Fibroblast of mammary gland (primary cell): ENCODE results near the gene PPP2R2C.

Experiments
- DNase-seq: peaks from one replicate; pipeline ENCODE4 v3.0.0-alpha.2; 2010; ENCODE audit warnings: low read depth
- H3K4me3 ChIP-seq: 2 replicates; pipeline ENCODE4 v1.5.1; 2011; ENCODE audit warnings: low read depth, mild to moderate bottlenecking, low read length, moderate library complexity; ENCODE audit not compliant: control insufficient read depth
- TF ChIP-seq, protein P1 (sequence below): conservative IDR thresholded peaks from 2 replicates; pipeline ENCODE4 v1.5.1; 2011; ENCODE audit warnings: low read depth, low read length, inconsistent platforms; ENCODE audit not compliant: control insufficient read depth, insufficient read depth

Gene PPP2R2C

DNA sequence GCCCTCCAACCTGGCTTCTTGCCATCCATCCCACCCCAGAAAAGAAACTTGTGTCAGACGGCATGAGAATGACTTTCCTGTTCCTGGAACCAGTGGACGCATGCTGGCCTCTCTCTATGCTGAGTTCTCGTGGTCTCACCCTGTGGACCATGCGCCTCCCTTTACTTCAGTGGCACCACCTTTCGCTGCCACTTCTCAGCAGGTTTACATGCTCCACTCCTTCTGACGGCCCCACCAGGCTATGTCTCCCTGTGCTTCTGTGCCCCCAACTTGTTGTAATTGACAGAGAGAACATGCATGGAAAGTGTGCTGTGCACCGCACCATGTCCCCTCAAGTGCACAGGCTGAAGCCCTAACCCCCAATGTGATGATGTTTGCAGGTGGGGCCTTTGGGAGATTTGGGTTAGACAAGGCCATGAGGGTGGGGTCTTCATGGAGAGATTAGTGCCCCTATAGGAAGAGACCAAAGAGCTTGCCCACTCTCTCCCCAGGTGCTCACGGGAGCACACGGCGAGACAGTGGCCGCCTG is 3.1 kb upstream of the PPP2R2C start:
- no peak overlapping the region for H3K4me3 ChIP-seq
- no peak for DNase-seq
- TF ChIP-seq, protein P1, sequence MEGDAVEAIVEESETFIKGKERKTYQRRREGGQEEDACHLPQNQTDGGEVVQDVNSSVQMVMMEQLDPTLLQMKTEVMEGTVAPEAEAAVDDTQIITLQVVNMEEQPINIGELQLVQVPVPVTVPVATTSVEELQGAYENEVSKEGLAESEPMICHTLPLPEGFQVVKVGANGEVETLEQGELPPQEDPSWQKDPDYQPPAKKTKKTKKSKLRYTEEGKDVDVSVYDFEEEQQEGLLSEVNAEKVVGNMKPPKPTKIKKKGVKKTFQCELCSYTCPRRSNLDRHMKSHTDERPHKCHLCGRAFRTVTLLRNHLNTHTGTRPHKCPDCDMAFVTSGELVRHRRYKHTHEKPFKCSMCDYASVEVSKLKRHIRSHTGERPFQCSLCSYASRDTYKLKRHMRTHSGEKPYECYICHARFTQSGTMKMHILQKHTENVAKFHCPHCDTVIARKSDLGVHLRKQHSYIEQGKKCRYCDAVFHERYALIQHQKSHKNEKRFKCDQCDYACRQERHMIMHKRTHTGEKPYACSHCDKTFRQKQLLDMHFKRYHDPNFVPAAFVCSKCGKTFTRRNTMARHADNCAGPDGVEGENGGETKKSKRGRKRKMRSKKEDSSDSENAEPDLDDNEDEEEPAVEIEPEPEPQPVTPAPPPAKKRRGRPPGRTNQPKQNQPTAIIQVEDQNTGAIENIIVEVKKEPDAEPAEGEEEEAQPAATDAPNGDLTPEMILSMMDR: no peak

DNA sequence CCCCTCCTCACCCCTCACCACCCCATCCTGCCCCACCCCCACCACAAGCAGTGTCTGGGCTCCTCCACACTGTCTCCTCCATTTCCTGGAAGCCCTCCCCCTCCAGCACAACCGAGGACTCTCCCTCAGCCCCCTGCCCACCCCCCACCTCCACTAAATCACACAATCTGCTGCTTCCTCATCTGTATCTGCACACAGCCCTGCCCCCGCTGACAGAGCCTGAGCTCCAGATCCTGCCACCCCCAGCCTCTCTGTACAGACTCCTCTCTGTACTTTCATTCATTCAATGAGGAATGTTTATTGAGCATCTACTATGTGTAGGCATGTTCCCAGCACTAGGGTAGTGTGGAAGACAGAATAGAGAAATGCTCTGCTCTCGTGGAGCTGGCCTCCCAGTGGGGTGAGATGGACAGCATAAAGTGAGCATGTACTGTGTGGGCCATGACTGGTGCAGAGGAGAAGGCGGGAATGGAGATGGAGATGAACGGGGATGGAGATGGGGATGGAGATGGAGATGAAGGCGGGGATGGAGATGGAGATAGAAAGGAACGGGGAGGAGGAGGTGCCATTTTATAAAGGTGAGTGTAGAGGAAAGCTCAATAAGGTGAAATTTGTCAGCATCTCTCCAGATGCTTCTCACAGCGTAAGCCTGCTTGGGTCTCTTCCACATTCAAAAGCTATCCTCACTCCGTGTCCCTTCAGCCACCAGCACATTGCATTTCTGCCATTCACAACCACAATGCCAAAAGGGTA is 2.5 kb upstream of the PPP2R2C start:
- no peak for DNase-seq
- TF ChIP-seq, protein P1: no peak
- H3K4me3 ChIP-seq: no peak overlapping the region

DNA sequence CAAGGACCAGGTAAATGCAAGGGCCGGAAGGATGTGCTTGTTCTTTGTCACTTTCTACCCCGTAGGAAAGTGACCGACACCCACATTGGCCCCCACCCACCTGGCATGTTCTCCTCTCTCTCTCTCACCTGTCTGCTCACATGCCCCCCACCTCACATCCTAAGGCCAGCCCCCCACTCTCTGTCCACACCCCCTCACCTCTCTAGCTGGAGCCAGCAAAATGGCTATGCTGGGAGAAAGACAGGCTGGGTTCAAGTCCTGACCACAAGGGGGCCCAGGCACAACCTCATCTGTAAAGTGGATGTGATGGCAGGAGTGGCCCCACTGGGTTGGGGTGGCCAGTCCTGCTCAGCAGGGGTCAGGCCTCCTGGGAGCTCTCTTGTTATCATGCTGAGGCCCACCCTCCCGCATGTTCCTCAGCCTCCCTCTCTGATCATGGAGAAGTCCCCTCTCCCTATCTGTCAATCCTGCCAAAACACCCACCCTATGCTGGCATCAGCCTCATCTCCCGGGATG is 1.7 kb upstream of the PPP2R2C start:
- TF ChIP-seq, protein P1: peak; percentile 30
- no peak for DNase-seq

DNA sequence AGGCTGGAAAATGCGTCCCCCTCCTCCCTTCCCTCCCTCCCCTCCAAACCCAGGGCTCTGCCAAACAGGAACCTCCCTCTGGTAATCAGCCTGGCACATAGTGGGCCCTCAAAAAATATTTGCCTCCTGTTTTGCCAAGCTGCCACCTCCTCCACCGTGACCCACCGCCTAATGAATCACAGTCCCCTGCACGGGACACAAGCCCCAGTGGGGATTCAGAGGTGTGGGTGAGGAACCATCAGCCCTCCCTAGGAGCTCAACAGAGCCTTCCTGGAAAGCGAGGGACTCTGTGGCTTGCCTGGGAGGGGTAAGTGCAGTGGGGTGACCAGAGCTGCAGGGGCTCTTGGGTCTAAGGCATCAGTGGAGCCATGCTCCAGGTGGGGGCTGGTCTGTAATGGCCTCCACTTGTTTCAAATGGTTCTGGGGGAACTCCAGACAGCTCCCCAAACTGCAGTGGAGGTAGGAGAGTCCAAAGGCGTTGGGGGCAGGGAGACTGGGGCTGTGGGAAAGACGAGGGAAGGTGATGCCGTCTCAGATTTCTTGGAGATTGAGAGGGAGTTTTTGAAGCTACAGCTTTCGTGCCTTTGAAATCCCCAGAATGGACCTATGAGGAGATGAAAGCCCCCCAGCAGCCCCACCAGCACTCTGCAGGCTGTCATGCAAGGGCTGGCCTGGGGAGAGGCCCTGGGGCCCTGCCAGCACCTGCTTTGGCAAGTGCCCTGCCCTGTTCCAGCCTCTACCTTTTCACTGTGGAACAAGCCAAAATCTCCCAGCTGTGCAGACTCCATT is 1.0 kb upstream of the PPP2R2C start:
- no peak for DNase-seq
- TF ChIP-seq, protein P1: no peak
- no peak overlapping the region for H3K4me3 ChIP-seq

More for the DNA sequence above, 1.7 kb upstream of the PPP2R2C start:
- no peak overlapping the region for H3K4me3 ChIP-seq

DNA sequence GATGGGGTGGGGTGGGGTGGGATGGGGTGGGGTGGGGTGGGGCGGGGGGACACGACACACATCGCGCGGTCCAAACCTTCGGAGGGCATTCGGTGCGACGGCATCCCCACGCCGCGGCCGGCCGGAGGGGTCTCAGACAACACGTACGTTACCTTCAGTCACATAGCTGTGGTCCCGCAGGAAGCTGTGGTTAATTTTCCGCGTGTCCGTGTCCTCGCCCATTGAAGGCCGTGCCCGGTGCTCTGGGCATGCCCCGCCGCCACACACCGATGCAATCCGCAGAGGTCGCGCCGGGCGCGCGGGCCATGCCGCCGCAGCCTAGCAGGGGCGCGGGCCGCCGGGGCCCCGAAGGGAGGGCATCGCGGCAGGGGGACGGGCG is 417 bp downstream of the PPP2R2C start:
- no peak overlapping the region for H3K4me3 ChIP-seq
- DNase-seq: no peak
- TF ChIP-seq, protein P1: no peak

DNA sequence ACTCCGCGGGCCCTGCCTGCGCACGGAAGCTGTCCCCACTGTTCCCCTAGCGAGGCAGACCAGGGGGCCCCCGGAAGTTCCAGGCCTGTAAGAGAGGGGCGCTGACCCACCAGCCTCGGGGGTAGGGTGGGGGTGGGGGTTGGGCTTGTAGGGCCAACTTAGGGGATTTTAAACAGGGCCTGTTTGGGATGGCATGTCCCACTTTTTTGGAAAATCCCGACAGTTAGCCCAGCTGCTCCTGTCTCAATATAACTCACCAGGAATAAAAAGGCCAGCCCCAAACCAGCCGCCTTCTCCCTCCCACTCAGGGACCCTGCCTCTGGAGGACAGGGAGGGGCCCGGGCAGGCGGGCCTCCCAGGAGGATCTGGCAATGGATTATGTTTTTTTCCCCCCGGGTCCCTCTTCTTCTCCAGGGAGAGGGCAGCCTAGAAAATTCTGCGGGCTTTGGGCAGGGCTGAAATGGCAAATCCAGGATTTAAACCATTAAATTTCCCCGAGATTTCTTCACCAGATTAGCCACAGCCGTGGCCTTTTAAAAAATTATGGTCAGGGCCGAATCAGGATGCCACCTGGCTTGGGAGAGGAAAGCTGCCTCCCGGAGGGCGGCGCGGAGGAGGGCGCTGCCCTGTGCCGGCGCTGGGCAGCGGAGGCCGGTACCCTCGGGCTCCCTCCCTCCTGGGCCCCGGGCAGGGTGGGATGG is 957 bp downstream of the PPP2R2C start:
- TF ChIP-seq, protein P1: no peak
- H3K4me3 ChIP-seq: no peak overlapping the region
- DNase-seq: no peak
